NB4 (cell line): ENCODE results near the gene QRICH1.

Source experiments
- DNase-seq: peaks from one replicate; pipeline ENCODE4 v3.0.0; 2010; ENCODE audit warnings: low read depth
- H3K4me3 ChIP-seq: one replicate; pipeline ENCODE4 v1.5.1; 2011; ENCODE audit warnings: mild to moderate bottlenecking, low read depth, low read length, moderate library complexity
- CTCF ChIP-seq: IDR thresholded peaks from one replicate; pipeline ENCODE4 v1.5.1; 2012; ENCODE audit warnings: low read depth, low read length
- MAX ChIP-seq: IDR thresholded peaks from 2 replicates; pipeline ENCODE4 v1.6.1; 2011; ENCODE audit warnings: low read depth, low read length
- MYC ChIP-seq: IDR thresholded peaks from 2 replicates; pipeline ENCODE4 v1.6.1; 2011; ENCODE audit warnings: low read depth, low read length
- POLR2A ChIP-seq: IDR thresholded peaks from 2 replicates; pipeline ENCODE4 v1.6.1; 2011; ENCODE audit warnings: mild to moderate bottlenecking; ENCODE audit not compliant: insufficient read length; ENCODE audit errors: extremely low read depth

The QRICH1 gene

GRCh38 chr3:49132437-49133225 is 38.8 kb upstream of the QRICH1 start, which contains the start of gene LAMB2:
TSS of gene LAMB2 (minus strand) at chr3:49133050. CDS start at chr3:49132867, 183 bp downstream.
- no peak for DNase-seq
- no peak within 1 kb of the TSS for H3K4me3 ChIP-seq
- no peak for TF ChIP-seq MAX
- TF ChIP-seq CTCF: no peak
- no peak for TF ChIP-seq MYC
- TF ChIP-seq POLR2A: no peak

- no peak for TF ChIP-seq MAX
- TF ChIP-seq MYC: no peak
- no peak for TF ChIP-seq POLR2A
- TF ChIP-seq CTCF: no peak
- no peak for DNase-seq
- H3K4me3 ChIP-seq: no peak overlapping the region
These were observed 38.2 kb upstream of the QRICH1 start for GRCh38 chr3:49132073-49132436.

- DNase-seq: no peak
- H3K4me3 ChIP-seq: no peak overlapping the region
- no peak for TF ChIP-seq MYC
- no peak for TF ChIP-seq MAX
- no peak for TF ChIP-seq CTCF
- TF ChIP-seq POLR2A: no peak
These were observed 37.7 kb upstream of the QRICH1 start for GRCh38 chr3:49131576-49131975.

GRCh38 chr3:49131040-49131439 is 37.2 kb upstream of the QRICH1 start:
- DNase-seq: no peak
- no peak overlapping the region for H3K4me3 ChIP-seq
- TF ChIP-seq MYC (no peak), CTCF (no peak), POLR2A (no peak), MAX (no peak)

- no peak overlapping the region for H3K4me3 ChIP-seq
- TF ChIP-seq POLR2A: no peak
- peak; percentile 39 for TF ChIP-seq CTCF
- TF ChIP-seq MAX: no peak
- no peak for TF ChIP-seq MYC
- peak; percentile 26 for DNase-seq
These were observed 31.3 kb upstream of the QRICH1 start for GRCh38 chr3:49124991-49125670.

- TF ChIP-seq POLR2A (no peak), MYC (no peak), CTCF (no peak), MAX (no peak)
- no peak for DNase-seq
These were observed 30.3 kb upstream of the QRICH1 start for GRCh38 chr3:49124203-49124602.

More at GRCh38 chr3:49124203-49124602, 30.3 kb upstream of the QRICH1 start:
- H3K4me3 ChIP-seq: no peak overlapping the region
